Head of caudate nucleus (tissue), 42 donors: Measurements from ENCODE around the gene ZBTB8A.
"Not testable (repeated sequence)": the region's sequence is repeated elsewhere in the genome, so short reads cannot be mapped to it uniquely, and the experiment has no call there.

Experiments
- DNase-seq, 42 donors: peaks; one replicate each; pipeline versions ENCODE4 v3.0.0 to v3.0.0-alpha.2; 2020 to 2021; ENCODE audit warnings: mixed read lengths in 7 of 42
- intact Hi-C: fragments of 100-400 bp; cut with DNase I; formaldehyde crosslinking; loops from one replicate; pipeline ENCODE4 v1.15.0; 2022

The ZBTB8A gene

DNA sequence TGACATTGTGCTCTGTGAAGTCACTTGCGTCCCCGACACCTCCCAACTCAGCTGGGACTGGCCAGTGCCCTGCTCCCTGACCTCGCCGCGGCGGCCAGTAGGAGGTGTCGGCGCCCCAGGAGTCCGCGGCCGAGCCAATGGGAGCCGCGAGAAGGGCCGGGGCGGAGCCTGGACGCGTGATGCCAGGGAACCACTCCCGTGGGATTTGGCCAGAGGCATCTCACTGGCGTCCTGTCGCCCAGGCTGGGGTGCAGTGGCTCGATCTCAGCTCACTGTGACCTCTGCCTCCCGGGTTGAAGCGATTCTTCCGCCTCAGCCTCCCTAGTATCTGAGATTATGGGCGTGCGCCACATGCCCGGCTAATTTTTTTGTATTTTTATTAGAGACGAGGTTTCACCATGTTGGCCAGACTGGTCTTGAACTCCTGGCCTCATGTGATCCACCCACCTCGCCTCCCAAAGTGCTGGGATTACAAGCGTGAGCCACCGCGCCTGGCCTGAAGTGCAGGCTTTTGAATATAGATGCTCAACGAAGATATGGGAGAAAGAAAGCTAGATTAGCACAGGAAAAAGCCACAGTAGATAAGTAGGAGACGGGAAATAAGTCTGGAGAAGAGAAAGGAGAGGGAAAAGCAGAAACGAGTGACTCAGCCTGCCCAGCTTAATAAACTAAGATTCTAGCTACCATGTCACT is 73.1 kb downstream of the ZBTB8A start:
- intact Hi-C loops: no loop called here
- peak; percentile 85 to 97 (median 93) for DNase-seq

DNA sequence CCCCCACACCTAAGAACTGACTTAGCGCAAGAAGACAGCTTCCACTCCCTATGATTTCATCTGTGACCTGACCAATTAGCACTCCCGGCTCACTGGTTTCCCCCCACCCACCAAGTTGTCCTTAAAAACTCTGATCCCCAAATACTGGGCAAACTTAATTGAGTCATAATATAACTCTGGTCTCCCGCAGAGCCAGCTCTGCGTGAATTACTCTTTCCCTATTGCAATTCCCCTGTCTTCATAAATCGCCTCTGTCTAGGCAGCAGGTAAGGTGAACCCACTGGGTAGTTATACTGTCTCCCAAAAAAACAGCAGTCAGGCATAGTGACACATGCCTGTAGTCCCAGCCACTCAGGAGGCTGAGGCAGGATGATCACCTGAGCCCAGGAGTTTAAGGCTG is 74.2 kb downstream of the ZBTB8A start:
- no peak for DNase-seq
- intact Hi-C loops: no loop called here

DNA sequence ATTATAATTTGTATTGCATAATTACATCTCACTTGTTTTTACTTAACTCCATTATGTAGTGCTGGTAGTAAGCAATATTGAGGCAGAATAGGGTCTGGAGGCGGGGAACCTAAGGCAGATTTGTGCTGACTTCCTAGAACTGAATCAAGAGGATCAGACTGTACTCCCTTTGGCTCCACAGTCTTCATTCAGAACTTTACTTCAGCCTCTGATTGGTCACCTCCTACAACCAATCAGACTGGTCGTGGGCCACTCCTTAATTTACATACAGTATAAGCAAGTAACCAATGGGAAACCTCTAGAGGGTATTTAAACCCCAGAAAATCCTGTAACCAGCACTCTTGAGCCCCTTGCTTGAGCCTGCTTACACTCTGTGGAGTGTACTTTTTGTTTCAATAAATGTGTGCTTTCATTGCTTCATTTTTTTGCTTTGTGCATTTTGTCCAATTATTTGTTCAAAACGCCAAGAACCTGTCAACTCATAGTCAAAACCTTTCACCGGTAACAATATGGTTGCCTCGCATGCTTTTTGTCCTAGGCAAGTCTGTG is 79.5 kb downstream of the ZBTB8A start:
- DNase-seq: no peak
- intact Hi-C loops: no loop called here

DNA sequence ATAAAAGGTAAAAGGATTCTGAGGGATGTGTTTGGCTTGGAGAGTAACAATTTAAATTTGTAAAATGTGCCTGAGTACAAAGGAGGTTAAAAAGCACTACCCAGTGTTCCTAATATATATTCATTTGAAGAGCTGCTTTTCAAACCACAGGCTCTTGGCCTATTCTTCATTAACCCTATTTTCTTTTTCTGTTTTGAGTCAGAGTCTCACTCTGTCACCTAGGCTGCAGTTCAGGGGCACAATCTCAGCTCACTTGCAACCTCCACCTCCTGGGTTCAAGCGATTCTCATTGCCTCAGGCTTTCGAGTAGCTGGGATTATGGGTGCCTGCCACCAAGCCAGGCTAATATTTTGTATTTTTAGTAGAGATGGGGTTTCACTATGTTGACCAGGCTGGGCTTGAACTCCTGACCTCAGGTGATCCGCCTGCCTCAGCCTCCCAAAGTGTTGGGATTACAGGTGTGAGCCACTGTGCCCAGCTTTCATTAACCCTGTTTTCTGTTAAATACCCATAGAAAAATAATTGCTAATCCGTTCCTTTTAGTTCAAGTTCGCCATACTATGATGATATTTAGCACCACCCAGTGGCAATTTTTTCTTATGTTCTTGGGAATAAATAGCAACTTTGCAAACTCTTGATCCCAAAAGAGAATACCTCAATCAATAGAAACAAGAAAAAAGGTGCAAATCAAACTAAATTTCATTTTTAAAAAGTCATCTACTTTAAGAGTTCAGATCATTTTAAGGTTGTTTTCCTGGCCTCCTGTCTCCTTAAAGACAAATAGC is 80.7 kb downstream of the ZBTB8A start:
- intact Hi-C loops: no loop called here
- no peak for DNase-seq

DNA sequence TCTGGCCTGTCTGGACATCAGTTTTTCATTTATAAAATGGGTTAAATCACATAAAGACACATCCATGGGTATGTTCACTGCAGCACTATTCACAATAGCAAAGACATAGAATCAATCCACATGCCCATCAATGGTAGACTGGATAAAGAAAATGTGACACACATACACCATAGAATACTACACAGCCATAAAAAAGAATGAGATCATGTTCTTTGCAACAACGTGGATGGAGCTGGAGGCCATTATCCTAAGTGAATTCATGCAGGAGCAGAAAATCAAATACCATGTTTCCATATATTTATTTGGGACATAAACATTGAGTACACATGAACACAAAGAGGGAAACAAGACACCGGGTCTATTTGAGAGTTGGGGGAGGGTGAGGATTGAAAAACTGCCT is 83.0 kb downstream of the ZBTB8A start:
- DNase-seq: no peak

DNA sequence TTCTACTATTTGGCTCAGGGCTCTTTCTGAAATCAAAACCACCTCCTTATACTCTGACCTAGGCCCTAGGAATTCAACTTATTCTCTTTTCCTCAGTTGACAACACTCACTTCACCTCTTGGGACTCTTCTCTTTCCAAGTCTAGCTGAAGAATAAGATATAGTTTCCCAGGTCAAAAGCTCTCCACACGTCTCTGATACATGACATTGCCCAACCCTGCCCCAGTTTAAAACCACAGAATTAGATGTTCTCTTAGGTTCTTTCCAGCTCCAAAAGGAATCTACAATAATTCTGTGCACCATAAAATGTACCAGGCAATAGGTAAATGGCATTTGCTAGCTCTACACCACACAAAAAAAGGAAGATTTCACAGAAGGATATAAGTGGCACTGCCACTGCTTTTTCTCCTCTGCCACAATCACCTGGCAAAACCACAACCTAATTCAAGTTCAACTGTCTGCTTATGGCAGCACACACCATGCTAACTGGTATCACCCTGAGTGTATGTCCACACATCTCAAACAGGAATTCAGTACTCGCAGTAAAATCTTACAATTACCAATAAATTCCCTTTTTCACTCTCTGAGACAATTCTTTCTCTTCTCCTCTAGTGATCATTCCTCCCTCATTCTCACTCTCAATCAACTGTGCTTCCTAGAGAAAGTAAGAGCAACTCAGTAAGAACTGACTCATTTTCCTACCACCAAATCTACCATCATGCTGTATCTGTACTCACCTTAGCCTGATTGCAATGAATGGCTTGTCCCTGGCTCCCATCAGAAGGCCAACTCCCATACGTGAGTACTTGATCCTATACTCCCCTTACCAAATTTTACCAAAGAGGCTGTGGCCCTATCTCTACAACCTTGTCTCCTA is 83.8 kb downstream of the ZBTB8A start:
- no peak for DNase-seq
- intact Hi-C loops: no loop called here

More for the DNA sequence above, 83.0 kb downstream of the ZBTB8A start:
- intact Hi-C loops: no loop called here

DNA sequence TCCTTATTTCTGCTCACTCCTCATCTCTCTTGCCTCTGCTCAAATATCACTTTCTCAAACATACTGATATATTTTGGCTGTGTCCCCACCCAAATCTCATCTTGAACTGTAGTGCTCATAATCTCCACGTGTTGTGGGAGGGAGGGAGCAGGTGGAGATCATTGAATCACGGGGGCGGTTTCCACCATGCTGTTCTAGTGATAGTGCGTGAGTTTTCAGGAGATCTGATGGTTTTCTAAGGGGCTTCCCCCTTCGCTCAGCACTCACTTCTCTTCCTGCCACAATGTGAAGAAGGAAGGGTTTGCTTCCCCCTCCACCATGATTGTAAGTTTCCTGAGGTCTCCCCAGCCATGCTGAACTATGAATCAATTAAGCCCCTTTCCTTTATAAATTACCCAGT is 84.5 kb downstream of the ZBTB8A start:
- DNase-seq: no peak
- intact Hi-C loops: no loop called here

DNA sequence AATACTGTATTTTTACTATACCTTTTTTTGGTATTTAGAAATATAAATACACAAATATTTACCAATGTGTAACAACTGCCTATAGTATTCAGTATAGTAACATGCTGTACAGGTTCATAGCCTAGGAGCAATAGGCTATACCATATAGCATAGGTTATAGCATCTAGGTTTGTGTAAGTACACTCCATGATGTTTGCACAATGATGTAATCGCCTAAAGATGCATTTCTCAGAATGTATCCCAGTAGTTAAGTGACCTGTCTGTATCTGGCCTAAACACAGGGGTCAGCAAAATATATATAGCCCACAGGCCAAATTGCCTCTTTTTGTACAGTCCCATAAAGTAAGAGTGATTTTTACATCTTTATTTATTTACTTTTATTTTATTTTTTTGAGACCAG is 86.9 kb downstream of the ZBTB8A start:
- intact Hi-C loops: no loop called here
- DNase-seq: no peak

DNA sequence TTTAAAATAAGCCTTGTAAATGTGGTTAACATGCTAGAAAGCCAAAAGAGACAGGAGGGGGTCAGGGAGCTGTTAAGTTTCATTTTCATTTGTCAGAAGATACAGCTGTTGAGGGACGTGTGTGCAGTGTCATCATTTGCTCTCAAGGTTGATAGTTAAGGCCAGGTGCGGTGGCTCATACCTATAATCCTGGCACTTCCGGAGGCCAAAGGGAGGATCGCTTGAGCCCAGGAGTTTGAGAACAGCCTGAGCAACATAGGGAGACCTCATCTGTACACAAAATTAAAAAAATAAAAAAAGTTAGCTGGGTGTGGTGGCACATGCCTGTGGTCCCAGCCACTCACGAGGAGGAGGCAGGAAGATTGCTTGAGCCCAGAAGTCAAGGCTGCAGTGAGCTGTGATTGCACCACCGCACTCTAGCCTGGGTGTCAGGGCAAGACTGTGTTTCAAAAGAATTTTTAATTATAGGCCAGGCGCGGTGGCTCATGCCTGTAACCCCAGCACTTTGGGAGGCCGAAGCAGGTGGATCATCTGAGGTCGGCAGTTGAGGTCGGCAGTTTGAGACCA is 88.5 kb downstream of the ZBTB8A start:
- intact Hi-C loops: no loop called here
- no peak for DNase-seq

DNA sequence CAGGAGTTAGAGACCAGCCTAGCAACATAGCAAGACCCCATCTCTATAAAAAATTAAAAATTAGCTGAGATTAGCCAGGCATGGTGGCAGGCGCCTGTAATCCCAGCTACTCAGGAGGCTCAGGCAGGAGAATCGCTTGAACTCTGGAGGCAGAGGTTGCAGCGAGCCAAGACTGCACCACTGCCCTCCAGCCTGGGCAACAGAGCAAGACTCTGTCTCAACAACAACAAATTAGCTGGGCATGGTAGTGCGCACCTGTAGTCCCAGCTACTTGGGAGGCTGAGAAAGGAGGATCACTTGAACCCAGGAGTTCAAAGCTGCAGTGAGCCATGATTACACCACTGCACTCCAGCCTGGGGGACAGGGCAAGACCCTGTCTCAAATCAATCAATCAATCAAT is 90.9 kb downstream of the ZBTB8A start:
- intact Hi-C loops, DNase-seq: not testable (repeated sequence)

DNA sequence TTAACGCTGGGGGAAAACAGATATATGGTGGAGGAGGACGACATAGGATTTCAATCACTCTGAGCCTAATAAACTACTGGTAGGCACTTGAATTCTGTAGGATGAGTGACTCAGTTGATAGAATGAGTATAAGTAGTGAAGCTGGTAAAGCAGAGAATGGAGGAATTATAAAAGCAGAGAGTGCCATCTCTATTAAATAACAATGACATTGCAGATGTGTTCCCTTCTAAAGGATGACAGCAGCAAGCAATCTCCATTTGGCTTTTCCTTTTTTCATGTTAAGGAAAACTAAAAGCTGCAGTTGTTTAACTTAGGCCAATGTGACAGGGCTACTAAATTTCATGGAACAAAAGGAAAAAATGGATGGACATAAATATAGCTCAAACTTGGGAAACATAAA is 93.6 kb downstream of the ZBTB8A start:
- no peak for DNase-seq
- intact Hi-C loops: no loop called here

DNA sequence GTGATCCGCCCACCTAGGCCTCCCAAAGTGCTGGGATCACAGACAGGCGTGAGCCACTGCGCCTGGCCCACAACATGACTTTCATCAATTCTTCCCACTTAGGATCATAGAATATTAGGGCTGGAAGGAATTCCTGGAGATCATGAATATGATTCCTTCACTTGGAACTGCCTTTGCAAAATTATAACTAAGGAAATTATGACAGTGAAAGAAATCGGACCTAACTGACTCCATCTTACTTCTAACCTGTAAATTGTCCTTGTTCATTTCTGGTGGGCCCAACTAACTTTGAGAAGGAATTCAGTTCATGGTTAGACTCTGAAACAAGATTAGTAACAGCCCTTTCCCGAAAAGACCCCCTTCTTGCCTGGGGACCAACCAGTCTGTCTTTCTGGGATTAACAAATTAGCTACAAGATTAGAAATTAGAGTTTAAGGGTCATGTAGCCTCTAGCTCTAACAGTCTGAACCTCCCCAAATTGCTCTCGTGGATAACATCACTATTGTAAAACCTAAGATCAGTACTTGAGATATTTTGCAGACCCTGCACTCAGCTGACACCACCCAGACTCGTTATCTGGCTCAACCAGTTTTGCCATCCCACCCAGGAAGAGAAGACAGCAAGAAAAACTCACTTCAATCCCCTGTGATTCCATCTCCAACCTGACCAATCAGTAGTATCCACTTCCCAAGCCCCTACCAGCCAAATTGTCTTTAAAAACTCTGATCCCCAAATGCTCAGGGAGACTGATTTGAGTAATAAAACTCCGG is 96.5 kb downstream of the ZBTB8A start:
- DNase-seq: no peak
- intact Hi-C loops: no loop called here

DNA sequence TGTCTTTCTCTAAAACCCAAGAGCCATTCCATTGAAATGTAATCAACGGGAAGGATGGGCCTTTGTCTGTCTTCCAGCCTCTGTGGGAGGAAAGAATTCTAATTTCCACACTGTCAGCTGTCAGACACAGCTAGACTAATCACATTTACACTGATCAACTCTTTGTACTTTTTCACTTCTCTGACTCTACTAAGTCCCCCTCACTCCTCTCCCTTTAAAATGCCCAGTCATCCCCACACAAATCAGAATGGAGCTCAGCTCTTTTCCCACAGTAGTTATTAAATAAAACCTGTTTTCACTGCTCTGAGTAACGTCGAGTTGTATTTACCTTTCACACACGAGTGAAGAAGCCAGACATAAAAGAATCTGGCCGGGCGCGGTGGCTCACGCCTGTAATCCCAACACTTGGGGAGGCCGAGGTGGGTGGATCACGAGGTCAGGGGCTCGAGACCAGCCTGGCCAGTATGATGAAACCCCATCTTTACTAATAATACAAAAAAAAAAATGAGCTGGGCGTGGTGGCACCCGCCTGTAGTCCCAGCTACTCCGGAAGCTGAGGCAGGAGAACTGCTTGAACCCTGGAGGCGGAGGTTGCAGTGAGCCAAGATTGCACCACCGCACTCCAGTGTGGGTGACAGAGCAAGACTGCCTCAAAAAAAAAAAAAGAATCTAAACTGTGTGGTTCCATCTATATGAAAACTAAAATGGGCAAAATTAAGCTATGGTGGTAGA is 97.9 kb downstream of the ZBTB8A start:
- intact Hi-C loops: no loop called here
- DNase-seq: peak in 23 of 42 donors; percentile 9 to 62 (median 31)

DNA sequence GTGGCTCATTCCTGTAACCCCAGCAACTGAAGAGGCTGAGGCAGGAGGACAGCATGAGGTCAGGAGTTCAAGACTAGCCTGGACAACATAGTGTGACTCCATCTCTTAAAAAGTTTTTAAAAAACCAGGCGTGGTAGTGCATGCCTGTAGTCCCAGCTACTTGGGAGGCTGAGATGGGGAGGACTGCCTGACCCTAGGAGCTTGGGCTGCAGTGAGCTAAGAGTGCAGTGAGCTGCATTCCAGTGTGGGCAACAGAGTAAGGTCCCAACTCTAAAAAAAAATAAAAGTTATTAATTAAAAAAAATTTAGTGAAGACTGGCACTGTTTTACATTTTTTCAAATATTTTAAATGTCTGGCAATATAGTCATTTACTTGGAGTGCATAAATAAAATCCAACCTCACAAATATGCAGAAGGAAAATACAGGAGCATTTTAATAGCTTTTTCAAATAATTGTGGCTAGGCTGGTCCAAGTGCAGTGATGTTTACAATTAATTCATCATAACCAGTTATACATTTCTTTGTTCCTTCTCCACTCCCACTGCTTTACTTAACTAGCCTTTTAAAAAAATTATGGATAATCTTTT is 100.4 kb downstream of the ZBTB8A start:
- DNase-seq: no peak
- intact Hi-C loops: no loop called here

DNA sequence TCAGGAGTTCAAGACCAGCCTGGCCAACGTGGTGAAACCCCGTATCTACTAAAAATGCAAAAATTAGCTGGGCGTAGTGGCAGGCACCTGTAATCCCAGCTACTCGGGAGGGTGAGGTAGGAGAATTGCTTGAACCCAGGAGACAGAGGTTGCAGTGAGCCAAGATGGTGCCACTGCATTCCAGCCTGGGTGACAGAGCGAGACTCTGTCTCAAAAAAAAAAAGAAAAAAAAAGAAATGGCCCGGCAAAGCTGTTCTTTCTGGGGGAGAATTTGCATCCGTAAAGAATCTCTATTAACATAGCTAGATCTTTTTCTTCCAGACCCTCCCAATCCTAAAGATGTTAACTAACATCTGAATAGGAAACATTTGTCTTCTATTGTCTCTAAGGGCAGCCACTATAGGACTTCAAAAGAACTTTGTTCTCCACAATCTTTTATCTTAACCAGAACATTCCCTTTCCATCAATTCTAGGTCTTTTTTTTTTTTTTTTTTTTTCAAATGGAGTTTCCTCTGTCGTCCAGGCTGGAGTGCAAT is 103.1 kb downstream of the ZBTB8A start:
- intact Hi-C loops: not testable (repeated sequence)

DNA sequence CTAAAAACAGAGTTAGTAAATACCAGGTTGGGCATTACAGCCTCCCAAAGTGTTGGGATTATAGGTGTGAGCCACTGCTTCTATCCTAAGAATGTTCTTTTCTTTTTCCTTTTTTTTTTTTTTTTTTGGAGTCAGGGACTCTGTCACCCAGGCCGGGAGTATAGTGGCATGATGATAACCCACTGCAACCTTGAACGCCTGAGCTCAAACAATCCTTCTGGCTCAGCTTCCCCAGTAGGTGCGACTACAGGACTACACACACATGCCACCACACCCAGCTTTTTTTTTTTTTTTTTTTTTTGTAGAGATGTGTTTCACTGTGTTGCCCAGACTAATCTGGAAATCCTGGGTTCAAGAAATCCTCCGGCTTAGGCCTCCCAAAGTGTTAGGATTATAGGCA is 105.2 kb downstream of the ZBTB8A start:
- DNase-seq: no peak
- intact Hi-C loops: no loop called here

More for the DNA sequence above, 103.1 kb downstream of the ZBTB8A start:
- DNase-seq: not testable (repeated sequence)
